H1 (cell line): Measurements from ENCODE around the gene SIGLEC14. TPM values are rescaled to one million over a fixed set of nuclear protein-coding genes. Genes with fewer than 3 reads are reported as not detected.

Experiments
- CTCF ChIA-PET: fragments of 300-600 bp; sonication (Branson Sonifier 250); formaldehyde crosslinking; loops from one replicate; lab custom pipeline; 2021; ENCODE audit not compliant: partially characterized antibody; lab: Charles Lee
- POLR2A ChIA-PET: fragments of 300-600 bp; sonication (Branson Sonifier 250); formaldehyde crosslinking; loops from one replicate; lab custom pipeline; 2021; ENCODE audit warnings: inconsistent platforms; ENCODE audit not compliant: partially characterized antibody; lab: Charles Lee
- DNase-seq, 2 experiments: peaks; one replicate each; pipeline versions ENCODE4 v3.0.0 to v3.0.0-alpha.2; 2010 to 2022; ENCODE audit warnings: low spot score in 2 of 2, low read depth in 1 of 2, mixed read lengths in 1 of 2
- FAIRE-seq: peaks from 2 replicates; lab custom pipeline; 2011; peaks lifted over from hg19 to GRCh38; lab: Jason Lieb, UNC
- H2AFZ ChIP-seq: 2 replicates; pipeline ENCODE4 v1.8.1; 2012; ENCODE audit warnings: low read length, inconsistent platforms
- H2AK5ac ChIP-seq: 2 replicates; pipeline ENCODE4 v1.6.1; 2013; ENCODE audit warnings: low read depth, low read length
- H2BK120ac ChIP-seq: replicated peaks from 2 replicates; pipeline ENCODE3; 2013; ENCODE audit warnings: low read depth, low read length, inconsistent platforms
- H2BK12ac ChIP-seq: 2 replicates; pipeline ENCODE4 v1.6.1; 2013; ENCODE audit warnings: low read depth, low read length
- H2BK15ac ChIP-seq: 2 replicates; pipeline ENCODE4 v1.6.1; 2013; ENCODE audit warnings: low read length
- H2BK20ac ChIP-seq: 2 replicates; pipeline ENCODE4 v1.6.1; 2013; ENCODE audit warnings: low read length
- H2BK5ac ChIP-seq: 2 replicates; pipeline ENCODE4 v1.6.1; 2013; ENCODE audit warnings: low read depth, low read length
- H3K14ac ChIP-seq: 2 replicates; pipeline ENCODE4 v1.6.1; 2013; ENCODE audit warnings: inconsistent platforms; ENCODE audit not compliant: insufficient read length
- H3K18ac ChIP-seq: 2 replicates; pipeline ENCODE4 v1.6.1; 2013; ENCODE audit warnings: low read length; ENCODE audit errors: extremely low read depth
- H3K23ac ChIP-seq: 2 replicates; pipeline ENCODE4 v1.6.1; 2013; ENCODE audit warnings: inconsistent platforms; ENCODE audit not compliant: insufficient read length
- H3K23me2 ChIP-seq: 2 replicates; pipeline ENCODE4 v1.6.1; 2013; ENCODE audit warnings: low read depth, low read length
- H3K27ac ChIP-seq: 2 replicates; pipeline ENCODE4 v1.6.1; 2011; ENCODE audit warnings: low read depth, low read length, inconsistent platforms
- H3K27me3 ChIP-seq, 4 experiments: replicated peaks in 1 of 4; 1 replicate in 1 of 4; 2 replicates in 3 of 4; pipeline versions ENCODE4 v1.6.1 to v1.8.1; 2011 to 2013; ENCODE audit warnings: low read length in 3 of 4, mild to moderate bottlenecking in 3 of 4, inconsistent platforms in 2 of 4, mixed read lengths in 2 of 4, moderate library complexity in 1 of 4; ENCODE audit not compliant: control insufficient read depth in 3 of 4, insufficient read depth in 3 of 4; ENCODE audit errors: extremely low read depth in 1 of 4
- H3K36me3 ChIP-seq, 4 experiments: 2 replicates each; pipeline versions ENCODE4 v1.6.1 to v1.8.1; 2011 to 2013; ENCODE audit warnings: mild to moderate bottlenecking in 4 of 4, low read length in 3 of 4, moderate library complexity in 2 of 4, control low read depth in 1 of 4, inconsistent platforms in 1 of 4; ENCODE audit not compliant: insufficient read depth in 4 of 4, control insufficient read depth in 2 of 4
- H3K4ac ChIP-seq: replicated peaks from 2 replicates; pipeline ENCODE3; 2013; ENCODE audit warnings: low read length, low read depth, mixed read lengths, inconsistent platforms; ENCODE audit not compliant: insufficient read length
- H3K4me1 ChIP-seq, 4 experiments: replicated peaks in 1 of 4; 1 replicate in 1 of 4; 2 replicates in 3 of 4; pipeline versions ENCODE4 v1.6.1 to v1.8.1; 2011 to 2013; ENCODE audit warnings: low read length in 3 of 4, inconsistent platforms in 2 of 4, mixed read lengths in 1 of 4; ENCODE audit not compliant: insufficient read depth in 4 of 4, control insufficient read depth in 3 of 4
- H3K4me2 ChIP-seq, 2 experiments: 2 replicates each; pipeline versions ENCODE4 v1.6.1 to v1.8.1; 2011 to 2013; ENCODE audit warnings: low read depth in 2 of 2, low read length in 2 of 2, control low read depth in 1 of 2, inconsistent platforms in 1 of 2, mild to moderate bottlenecking in 1 of 2; ENCODE audit not compliant: insufficient read depth in 1 of 2
- H3K4me3 ChIP-seq, 4 experiments: fragments of 200-600, 300-600 bp in 1 of 4; sonication (generic), shearing (Covaris generic), sonication (Bioruptor Twin) in 1 of 4; 2 replicates each; pipeline versions ENCODE4 v1.5.1 to v1.8.1; 2011 to 2016; ENCODE audit warnings: low read length in 4 of 4, low read depth in 3 of 4, control low read depth in 2 of 4, inconsistent platforms in 2 of 4, mild to moderate bottlenecking in 2 of 4, mixed read lengths in 1 of 4, moderate library complexity in 1 of 4; ENCODE audit not compliant: insufficient read depth in 2 of 4; ENCODE audit errors: extremely low read depth in 1 of 4
- H3K56ac ChIP-seq: replicated peaks from 2 replicates; pipeline ENCODE3; 2013; ENCODE audit warnings: low read depth, mild to moderate bottlenecking, mixed read lengths, low read length, inconsistent platforms; ENCODE audit not compliant: insufficient read length
- H3K79me1 ChIP-seq: 2 replicates; pipeline ENCODE4 v1.6.1; 2013; ENCODE audit warnings: low read depth, low read length, control low read depth
- H3K79me2 ChIP-seq, 2 experiments: 2 replicates each; pipeline versions ENCODE4 v1.6.1 to v1.8.1; 2012 to 2013; ENCODE audit warnings: low read length in 2 of 2, mild to moderate bottlenecking in 2 of 2, inconsistent platforms in 1 of 2; ENCODE audit not compliant: insufficient read depth in 2 of 2, control insufficient read depth in 1 of 2
- H3K9ac ChIP-seq, 4 experiments: replicated peaks in 1 of 4; 1 replicate in 1 of 4; 2 replicates in 3 of 4; pipeline versions ENCODE4 v1.6.1 to v1.8.1; 2011 to 2013; ENCODE audit warnings: low read depth in 3 of 4, low read length in 3 of 4, control low read depth in 2 of 4, mild to moderate bottlenecking in 2 of 4, moderate library complexity in 2 of 4, inconsistent platforms in 1 of 4; ENCODE audit errors: extremely low read depth in 1 of 4
- H3K9me3 ChIP-seq, 2 experiments: 2 replicates each; pipeline versions ENCODE4 v1.6.1 to v1.8.1; 2012 to 2013; ENCODE audit warnings: mild to moderate bottlenecking in 2 of 2, moderate library complexity in 2 of 2, control low read depth in 1 of 2, inconsistent platforms in 1 of 2, low read depth in 1 of 2, low read length in 1 of 2, mixed read lengths in 1 of 2; ENCODE audit not compliant: insufficient read depth in 2 of 2
- H4K20me1 ChIP-seq, 2 experiments: replicated peaks in 1 of 2; 2 replicates each; pipeline versions ENCODE3 to v1.8.1; 2011 to 2013; ENCODE audit warnings: inconsistent platforms in 2 of 2, low read length in 2 of 2, mild to moderate bottlenecking in 1 of 2; ENCODE audit not compliant: insufficient read depth in 2 of 2, control insufficient read depth in 1 of 2
- H4K5ac ChIP-seq: 2 replicates; pipeline ENCODE4 v1.6.1; 2013; ENCODE audit warnings: low read length, low read depth, mixed read lengths, inconsistent platforms; ENCODE audit not compliant: insufficient read length
- H4K8ac ChIP-seq: 2 replicates; pipeline ENCODE4 v1.8.0; 2013; ENCODE audit warnings: mild to moderate bottlenecking, moderate library complexity, low read length, inconsistent platforms; ENCODE audit not compliant: insufficient read depth; ENCODE audit errors: extremely low read depth
- H4K91ac ChIP-seq: replicated peaks from 2 replicates; pipeline ENCODE3; 2013; ENCODE audit warnings: low read length, mixed read lengths, inconsistent platforms; ENCODE audit not compliant: insufficient read length
- CBX8 ChIP-seq: fragments of 300-800, 300-1000 bp; sonication (generic); IDR thresholded peaks from 2 replicates; pipeline ENCODE4 v1.7.1; 2016; ENCODE audit warnings: low read depth, low read length, borderline replicate concordance
- CREB1 ChIP-seq: IDR thresholded peaks from 2 replicates; pipeline ENCODE4 v1.6.1; 2012; ENCODE audit warnings: inconsistent platforms
- EGR1 ChIP-seq: IDR thresholded peaks from 2 replicates; pipeline ENCODE4 v1.6.1; 2011; ENCODE audit warnings: low read depth, low read length, borderline replicate concordance
- EP300 ChIP-seq, 2 experiments: IDR thresholded peaks; 1 replicate in 1 of 2; 2 replicates in 1 of 2; pipeline ENCODE4 v1.6.1; 2011 to 2012; ENCODE audit warnings: low read depth in 2 of 2, low read length in 2 of 2, mild to moderate bottlenecking in 2 of 2, borderline replicate concordance in 1 of 2, inconsistent platforms in 1 of 2, moderate library complexity in 1 of 2
- KDM4A ChIP-seq: IDR thresholded peaks from one replicate; pipeline ENCODE4 v1.7.1; 2012; ENCODE audit warnings: low read depth, mild to moderate bottlenecking, moderate library complexity, low read length, inconsistent platforms; ENCODE audit not compliant: severe bottlenecking
- SIRT6 ChIP-seq: IDR thresholded peaks from one replicate; pipeline ENCODE4 v1.7.1; 2012; ENCODE audit warnings: low read length, inconsistent platforms
- TAF1 ChIP-seq: IDR thresholded peaks from 2 replicates; pipeline ENCODE4 v1.6.1; 2011; ENCODE audit warnings: mild to moderate bottlenecking, low read depth, low read length
- WGBS, 2 experiments: shearing (Covaris generic) in 1 of 2; methylation state at CpG; one replicate each; pipeline versions ENCODE4 v1.1.6 to v1.1.7; 2013 to 2015; ENCODE audit warnings: low lambda C conversion rate in 2 of 2, mixed read lengths in 2 of 2, inconsistent platforms in 1 of 2, low coverage in 1 of 2, missing lambda C conversion rate in 1 of 2; ENCODE audit not compliant: insufficient replicate concordance in 2 of 2, insufficient coverage in 1 of 2, insufficient read length in 1 of 2; ENCODE audit errors: extremely low coverage in 1 of 2, missing lambda C conversion rate in 1 of 2; 5-methylcytosine and 5-hydroxymethylcytosine counted together
- polyA plus RNA-seq, 7 experiments: library from polyadenylated mRNA; depleted of rRNA in 3 of 7; stranded (reverse) in 5 of 7; unstranded in 2 of 7; fragments of >200 nt in 5 of 7; fragments of 200-250 nt in 2 of 7; gene quantifications; 1 replicate in 5 of 7; 2 replicates in 1 of 7; 4 replicates in 1 of 7; pipeline versions ENCODE4 v1.2.1 to v1.2.3, GENCODE V29; 2011 to 2013; ENCODE audit warnings: missing spikeins in 2 of 7, mixed read lengths in 2 of 7
- total RNA-seq: library from RNA; stranded (reverse); fragmentation: NEBNext Ultra II Directional; extraction: Animal tissue kit (Norgen Biotek cat#: 25700); gene quantifications from 2 replicates; pipeline ENCODE4 v1.2.1, GENCODE V29; 2021

SIGLEC14 gene
- total and polyA plus RNA-seq, 2 of the 8 experiments (the other 6 are each of a cell fraction or from before 2014, with no cell fraction given) = not detected

DNA sequence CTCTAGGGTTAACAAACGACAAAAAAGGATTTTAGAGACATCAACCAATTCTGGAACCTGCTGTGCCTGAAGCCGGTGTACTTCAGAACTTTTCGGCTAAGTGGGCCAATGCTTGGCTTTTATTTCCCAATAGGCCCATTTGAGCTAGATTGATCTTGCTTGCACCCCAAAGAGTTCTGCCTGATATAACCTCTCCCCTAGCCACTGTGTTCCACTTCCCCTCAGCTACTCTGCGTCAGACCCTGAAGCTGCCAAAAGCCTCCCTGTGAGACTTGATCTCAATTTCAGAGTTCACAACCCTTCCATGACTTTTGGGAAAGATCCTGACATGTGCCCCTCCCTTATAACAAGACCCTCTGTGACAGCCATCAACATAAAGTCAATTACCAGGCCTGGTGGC is 5.6 kb upstream of the SIGLEC14 start:
- H3K4me2 ChIP-seq = no peak overlapping the region
- H3K9me3 ChIP-seq = peaks cover 42 to 50% of the 10 kb centered on the region in 2 experiments
- no peak for TF ChIP-seq CBX8
- no peak for TF ChIP-seq SIRT6
- no peak for TF ChIP-seq KDM4A
- no peak for TF ChIP-seq TAF1
- TF ChIP-seq EGR1 = no peak
- TF ChIP-seq CREB1 = no peak
- TF ChIP-seq EP300 (IDR thresholded peaks at IDR 0.05; ENCODE audit: borderline replicate concordance in 1 of 2, low read depth in 2 of 2, low read length in 2 of 2) = no peak
- no peak overlapping the region for H3K56ac ChIP-seq
- no peak overlapping the region for H2BK20ac ChIP-seq
- CTCF ChIA-PET = interaction anchor here (0.7 to 0.9 kb wide), 2 partner anchors 44 to 213 kb away, joined by 3 read pairs; no protein-coding TSS in a partner anchor
- FAIRE-seq (no peak), DNase-seq (no peak)
- H3K18ac ChIP-seq = no peak overlapping the region
- H3K4ac ChIP-seq = no peak overlapping the region
- H2BK120ac ChIP-seq = no peak overlapping the region
- H4K91ac ChIP-seq = no peak overlapping the region
- no peak overlapping the region for H2AFZ ChIP-seq
- no peaks in the 10 kb centered on the region for H3K36me3 ChIP-seq
- no peak overlapping the region for H3K27ac ChIP-seq
- no peaks in the 10 kb centered on the region for H3K4me1 ChIP-seq
- no peaks in the 10 kb centered on the region for H3K23me2 ChIP-seq
- no peak overlapping the region for H2BK15ac ChIP-seq
- no peak overlapping the region for H3K14ac ChIP-seq
- no peak overlapping the region for H2BK5ac ChIP-seq
- no peaks in the 10 kb centered on the region for H3K27me3 ChIP-seq
- H2AK5ac ChIP-seq = no peak overlapping the region
- no peak overlapping the region for H3K23ac ChIP-seq
- POLR2A ChIA-PET = no interaction called here
- H2BK12ac ChIP-seq = no peak overlapping the region
- no peak overlapping the region for H4K5ac ChIP-seq
- no peak overlapping the region for H4K8ac ChIP-seq
- no peaks in the 10 kb centered on the region for H4K20me1 ChIP-seq
- H3K79me2 ChIP-seq = no peaks in the 10 kb centered on the region
- H3K79me1 ChIP-seq = no peaks in the 10 kb centered on the region
- 75% methylated on average over 4 of the region's 4 CpGs; no CpG with 5 or more reads in 1 of the 2 experiments for WGBS, 2 experiments
- no peak overlapping the region for H3K4me3 ChIP-seq
- no peak overlapping the region for H3K9ac ChIP-seq
